GM08714 (cell line): Measurements from ENCODE around the gene KIF16B.
"Not testable (repeated sequence)": the region's sequence is repeated elsewhere in the genome, so short reads cannot be mapped to it uniquely, and the experiment has no call there.

Source experiments
- H3K4me3 ChIP-seq: fragments of 200-500 bp; sonication (Bioruptor generic); 2 replicates; pipeline ENCODE4 v1.5.1; 2014; ENCODE audit warnings: mild to moderate bottlenecking, low read length, inconsistent platforms
- ZNF274 ChIP-seq: IDR thresholded peaks from 2 replicates; pipeline ENCODE4 v1.6.1; 2012; ENCODE audit warnings: mild to moderate bottlenecking, low read depth, low read length

KIF16B gene

GRCh38 chr20:16228722-16229121 lies 344.5 kb downstream of the KIF16B start:
- no peak for TF ChIP-seq ZNF274
- H3K4me3 ChIP-seq: no peak overlapping the region

GRCh38 chr20:16226961-16227360 lies 346.3 kb downstream of the KIF16B start:
- H3K4me3 ChIP-seq: not testable (repeated sequence)

GRCh38 chr20:16224836-16225235 lies 348.4 kb downstream of the KIF16B start:
- no peak for TF ChIP-seq ZNF274
- H3K4me3 ChIP-seq: no peak overlapping the region

- TF ChIP-seq ZNF274: no peak
- H3K4me3 ChIP-seq: no peak overlapping the region
Observed at GRCh38 chr20:16222859-16223411, 350.3 kb downstream of the KIF16B start.
